NCI-H146 treated with DMSO at 0.1 percent for 48 hours (cell line): Measurements from ENCODE around the gene CFAP92.
A peak's percentile ranks its signal among the peaks of the same experiment; 100 is the strongest.

Experiments
- DNase-seq: peaks from one replicate; lab custom pipeline; 2025; ENCODE audit not compliant: unreplicated experiment; lab: John Stamatoyannopoulos, UW

Gene CFAP92

DNA sequence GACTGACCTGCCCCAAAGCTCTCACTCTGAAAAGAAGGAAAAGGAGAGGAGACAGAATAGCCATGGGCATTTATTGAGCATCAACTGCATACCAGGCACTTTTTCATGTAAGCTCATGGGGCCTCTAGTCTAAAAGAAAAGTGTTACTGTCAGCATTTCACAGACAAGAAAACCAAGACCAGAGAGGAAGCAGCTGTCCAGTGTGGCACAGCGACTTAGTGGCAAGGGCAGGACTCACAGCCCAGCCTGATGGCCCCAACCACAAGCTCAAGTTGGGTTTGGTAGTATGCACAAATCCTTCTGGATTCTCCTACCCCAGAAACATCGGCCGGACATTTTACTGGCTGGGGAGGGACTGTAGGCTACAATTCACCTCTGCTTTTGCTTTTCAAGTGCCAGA is 13.0 kb upstream of the CFAP92 start:
- no peak for DNase-seq

DNA sequence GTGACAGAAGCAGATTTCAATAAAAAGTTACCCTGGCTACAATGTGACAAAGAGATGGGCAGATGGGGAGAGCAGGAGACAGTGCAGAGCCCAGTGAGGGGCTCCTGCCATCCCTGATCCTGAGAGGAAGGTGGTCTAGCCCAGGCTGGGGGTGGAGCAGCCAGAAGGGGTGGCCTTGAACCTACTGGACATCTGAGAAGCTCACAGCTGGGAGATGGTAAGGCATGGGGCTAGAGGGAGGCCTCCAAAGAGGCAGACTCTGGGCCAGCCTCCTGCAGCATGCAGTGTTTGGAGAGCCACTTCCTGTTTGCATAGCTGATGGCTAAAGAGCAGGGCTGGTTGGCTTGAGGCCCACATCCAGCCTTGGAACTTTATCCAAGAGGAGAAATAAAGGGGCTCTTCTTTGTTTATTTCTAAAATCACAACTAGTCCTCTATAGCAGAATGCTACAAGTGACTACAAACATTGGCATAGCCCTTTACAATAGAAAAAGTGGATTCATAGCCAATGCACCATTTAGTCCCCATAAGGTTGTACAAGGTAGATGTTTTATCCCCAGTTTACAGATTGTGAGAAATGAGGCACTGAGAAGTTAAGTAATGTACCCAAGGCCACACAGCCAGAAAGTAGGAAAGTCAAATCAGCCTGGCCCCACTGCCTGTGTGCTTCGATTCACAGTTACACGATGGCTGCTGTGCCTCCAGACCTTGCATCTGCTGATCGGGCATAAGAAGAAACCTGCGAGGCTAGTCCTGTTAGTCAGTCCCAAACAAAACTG is 11.8 kb upstream of the CFAP92 start:
- no peak for DNase-seq

- DNase-seq: peak; percentile 24
These were observed 10.9 kb upstream of the CFAP92 start for GRCh38 chr3:129004639-129005295.

GRCh38 chr3:129003578-129004112 is 9.8 kb upstream of the CFAP92 start:
- peak; percentile 42 for DNase-seq

GRCh38 chr3:129002573-129003569 is 9.0 kb upstream of the CFAP92 start:
- no peak for DNase-seq

DNA sequence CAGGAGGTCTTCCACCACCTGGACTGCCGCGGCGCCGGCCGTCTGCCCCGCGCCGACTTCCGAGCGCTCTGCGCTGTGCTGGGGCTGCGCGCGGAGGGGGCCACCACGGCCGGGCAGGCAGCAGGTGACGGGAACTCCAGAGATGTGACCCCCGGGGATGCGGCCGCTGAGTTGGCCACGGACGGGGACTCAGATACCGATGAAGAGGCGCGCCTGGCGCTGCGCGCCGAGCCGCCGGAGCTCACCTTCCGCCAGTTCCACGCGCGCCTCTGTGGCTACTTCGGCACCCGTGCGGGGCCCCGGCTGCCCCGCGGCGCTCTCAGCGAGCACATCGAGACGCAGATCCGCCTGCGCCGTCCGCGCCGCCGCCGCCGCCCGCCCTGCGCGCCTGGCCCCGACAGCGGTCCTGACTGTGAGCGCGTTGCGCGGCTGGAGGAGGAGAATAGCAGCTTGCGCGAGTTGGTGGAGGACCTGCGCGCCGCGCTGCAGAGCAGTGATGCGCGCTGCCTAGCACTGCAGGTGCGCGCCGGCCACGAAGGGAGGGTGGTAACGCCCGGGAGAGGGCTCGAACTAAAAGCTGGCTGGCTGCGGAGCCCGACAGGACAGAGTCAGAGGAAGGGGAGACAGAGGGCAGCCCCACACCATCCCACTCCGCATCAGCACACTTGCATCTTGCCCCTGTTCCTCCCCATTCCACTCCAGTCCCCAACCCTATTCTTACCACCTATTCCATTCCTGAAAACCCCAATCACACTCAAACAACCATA is 8.1 kb upstream of the CFAP92 start:
- DNase-seq: peak; percentile 43

DNA sequence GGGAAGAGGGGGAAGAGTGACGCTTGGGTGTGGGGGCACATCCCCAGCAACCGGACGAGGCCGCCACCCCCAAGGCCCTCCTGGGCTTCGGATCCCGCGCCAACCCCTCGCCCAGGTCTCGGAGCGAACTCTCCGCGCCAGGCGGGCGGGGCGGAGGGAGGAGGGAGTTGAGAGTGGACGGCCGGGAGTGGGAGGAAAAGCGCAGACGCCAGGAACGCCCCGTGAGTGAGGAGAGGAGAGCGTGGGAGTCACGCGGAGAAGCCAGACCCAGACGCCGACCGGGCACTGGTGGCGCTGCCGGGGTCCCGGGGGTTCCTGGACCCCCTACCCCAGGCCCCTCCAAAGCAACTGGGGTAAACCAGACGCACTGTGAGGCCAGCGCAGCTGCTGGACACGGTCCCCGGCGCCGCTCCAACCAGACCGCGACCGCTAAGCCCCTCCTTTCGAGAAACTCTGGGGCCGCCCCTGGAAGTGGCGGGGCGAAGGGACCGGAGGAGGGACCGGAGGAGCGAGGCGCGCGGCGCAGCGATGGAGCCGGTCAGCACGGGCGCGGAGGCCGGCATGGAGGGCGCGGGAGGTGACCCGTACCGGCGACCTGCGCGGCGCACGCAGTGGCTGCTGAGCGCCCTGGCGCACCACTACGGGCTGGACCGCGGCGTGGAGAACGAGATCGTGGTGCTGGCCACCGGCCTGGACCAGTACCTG is 7.4 kb upstream of the CFAP92 start, which contains the start of gene EFCC1:
EFCC1 (plus strand) TSS at position 204 of the 705 bp plus-strand sequence; CDS start at position 529, 325 bp downstream.
- no peak for DNase-seq

GRCh38 chr3:129000742-129001100 is 6.8 kb upstream of the CFAP92 start:
- no peak for DNase-seq

- peak; percentile 35 for DNase-seq
These were observed 5.2 kb upstream of the CFAP92 start for GRCh38 chr3:128999102-128999501.

DNA sequence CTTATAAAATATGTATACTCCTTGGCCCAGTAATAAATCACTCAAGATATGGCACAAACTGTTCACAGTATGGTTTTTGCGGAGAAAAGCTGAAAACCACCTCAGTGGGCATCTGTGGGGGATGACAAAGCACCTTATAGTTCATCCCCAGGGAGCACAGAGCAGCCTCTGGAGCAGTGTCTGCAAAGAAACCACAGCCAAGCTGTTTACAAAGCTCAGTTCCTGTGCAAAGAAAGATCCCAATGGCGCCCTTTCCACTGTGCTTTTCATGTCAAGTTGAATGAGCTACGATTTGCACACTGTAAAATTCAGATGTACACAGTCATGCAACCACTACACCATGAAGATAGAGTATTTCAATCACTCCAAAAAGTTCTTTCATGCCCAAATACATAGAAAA is 4.7 kb upstream of the CFAP92 start:
- no peak for DNase-seq

GRCh38 chr3:128997486-128998133 is 3.7 kb upstream of the CFAP92 start:
- DNase-seq: no peak

GRCh38 chr3:128996726-128997125 is 2.9 kb upstream of the CFAP92 start:
- no peak for DNase-seq

DNA sequence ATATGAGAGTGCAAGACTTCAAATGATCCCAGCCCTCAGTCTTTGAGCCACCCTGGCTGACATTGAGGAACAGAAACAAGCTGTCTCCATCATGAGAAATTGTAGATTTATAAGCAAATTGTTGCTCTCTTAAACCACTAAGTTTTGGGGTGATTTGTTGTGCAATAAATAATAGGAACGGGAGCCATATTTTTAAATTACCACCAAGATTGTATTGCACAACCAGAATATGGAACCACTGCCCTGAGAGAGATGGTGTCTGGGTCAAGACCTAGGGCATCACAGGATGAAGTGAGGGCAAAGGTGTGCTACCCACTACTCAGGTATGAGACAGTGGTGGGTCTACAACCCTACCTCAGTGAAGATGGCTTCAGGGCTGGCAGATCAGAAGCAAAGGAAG is 2.3 kb upstream of the CFAP92 start:
- DNase-seq: no peak

GRCh38 chr3:128995737-128996136 is 1.9 kb upstream of the CFAP92 start:
- DNase-seq: no peak

DNA sequence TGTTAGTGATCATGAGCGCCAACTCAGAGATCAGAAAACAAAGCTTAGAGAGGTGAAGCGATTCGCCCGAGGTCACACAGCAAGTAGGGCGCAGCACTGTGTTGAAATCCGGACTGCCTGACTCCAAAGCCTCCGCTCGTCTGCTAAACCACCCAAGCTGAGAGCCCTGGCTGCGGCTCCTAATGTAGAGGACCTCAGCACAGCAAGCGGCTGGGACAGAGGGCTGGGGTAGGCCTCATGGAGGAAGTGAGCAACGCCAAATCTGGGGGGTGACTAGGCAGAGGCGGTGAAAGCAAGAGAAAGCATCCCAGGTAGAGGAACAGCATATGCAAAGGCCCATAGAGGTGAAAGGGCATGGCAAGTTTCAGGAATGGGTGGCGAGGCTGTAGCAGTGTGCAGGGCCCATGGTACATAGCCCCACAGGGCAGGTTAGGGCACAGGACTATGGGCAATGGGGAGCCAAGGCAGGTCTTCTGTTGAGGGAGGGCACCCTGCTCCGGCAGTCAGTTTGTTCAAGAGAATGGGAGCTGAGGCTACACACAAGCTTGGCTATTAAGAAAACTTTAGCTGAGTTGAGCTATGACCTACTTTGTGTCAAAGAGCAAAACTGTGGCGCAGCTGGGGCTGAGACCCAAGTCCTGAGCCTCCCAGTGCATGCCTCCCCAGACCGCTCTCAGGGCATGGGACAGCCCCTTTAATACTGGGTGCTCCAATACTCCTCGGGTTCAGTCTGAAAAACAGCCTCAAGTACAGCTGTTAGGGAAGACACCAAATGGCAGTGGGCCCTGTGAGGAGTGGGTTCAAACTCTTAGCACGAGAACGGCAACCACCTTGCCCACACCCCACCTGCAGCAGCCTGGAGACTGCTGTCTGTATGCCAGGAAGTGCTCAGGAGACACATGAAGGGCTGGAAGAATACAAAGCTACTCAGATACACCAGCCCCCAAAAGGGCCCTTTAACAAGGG is 988 bp upstream of the CFAP92 start:
- DNase-seq: no peak

GRCh38 chr3:128994173-128994512 is 267 bp upstream of the CFAP92 start:
- DNase-seq: no peak

DNA sequence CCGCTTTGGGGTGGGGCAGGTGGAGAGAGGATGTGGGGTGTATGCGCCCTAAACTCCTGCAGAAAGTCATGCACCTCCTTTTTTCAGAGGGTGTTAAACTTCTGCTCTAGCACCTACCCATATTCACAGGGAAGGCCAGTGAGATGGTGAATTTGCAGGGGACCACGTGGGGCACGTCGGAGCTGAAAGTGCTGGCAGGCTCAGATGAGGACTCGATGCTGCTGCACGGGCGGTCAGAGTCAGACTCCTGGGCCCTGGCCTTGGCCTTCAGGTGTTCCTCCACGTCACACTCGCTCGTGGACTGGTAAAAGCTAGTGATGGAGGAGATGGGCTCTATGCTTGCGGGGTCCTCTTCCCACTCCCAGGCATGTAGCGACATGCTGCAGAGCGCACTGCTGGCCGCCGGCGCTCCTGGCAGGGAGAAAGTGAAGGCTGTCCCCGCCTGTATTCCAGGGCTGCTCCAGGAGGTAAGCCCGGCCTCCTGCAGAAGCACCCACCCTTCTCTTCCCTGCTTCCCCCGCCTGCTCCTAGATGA is 883 bp downstream of the CFAP92 start:
- DNase-seq: peak; percentile 70

- DNase-seq: no peak
These were observed 2.5 kb downstream of the CFAP92 start for GRCh38 chr3:128991355-128991895.
